Activated gamma-delta T cell treated with anti-CD3 and anti-CD28 coated beads, Interleukin-2, amount 50 U/mL, for 16 hours (primary cell): ENCODE data around the gene PLXNA2.
A peak's percentile ranks its signal among the peaks of the same experiment; 100 is the strongest.

Experiments used
- DNase-seq: peaks from one replicate; pipeline ENCODE4 v3.0.0-alpha.2; 2020; ENCODE audit warnings: low read depth

PLXNA2 gene

DNA sequence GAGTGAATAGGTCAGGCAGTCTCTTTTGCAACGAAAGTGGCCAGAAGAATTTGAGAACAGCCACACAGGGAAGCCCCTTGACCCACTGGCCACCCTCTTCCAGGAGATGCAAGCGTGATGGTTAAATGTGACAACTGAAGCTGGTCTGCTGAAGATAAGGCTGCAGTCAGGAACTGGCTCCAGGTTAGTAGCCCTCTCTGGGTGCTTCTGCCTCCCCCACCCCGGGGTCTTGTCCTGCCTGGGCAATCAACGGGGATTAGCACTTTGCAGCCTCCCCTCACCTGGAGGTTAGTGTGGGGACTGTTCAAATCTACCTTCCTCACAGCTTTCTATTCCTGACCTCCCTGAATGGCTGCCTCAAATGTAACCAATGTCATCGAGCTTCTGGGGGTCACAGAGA, 125.9 kb downstream of the PLXNA2 start:
- no peak for DNase-seq

- no peak for DNase-seq
These were observed 126.4 kb downstream of the PLXNA2 start for GRCh38 chr1:208117826-208118225.

GRCh38 chr1:208117409-208117808, 126.8 kb downstream of the PLXNA2 start:
- DNase-seq: no peak

DNA sequence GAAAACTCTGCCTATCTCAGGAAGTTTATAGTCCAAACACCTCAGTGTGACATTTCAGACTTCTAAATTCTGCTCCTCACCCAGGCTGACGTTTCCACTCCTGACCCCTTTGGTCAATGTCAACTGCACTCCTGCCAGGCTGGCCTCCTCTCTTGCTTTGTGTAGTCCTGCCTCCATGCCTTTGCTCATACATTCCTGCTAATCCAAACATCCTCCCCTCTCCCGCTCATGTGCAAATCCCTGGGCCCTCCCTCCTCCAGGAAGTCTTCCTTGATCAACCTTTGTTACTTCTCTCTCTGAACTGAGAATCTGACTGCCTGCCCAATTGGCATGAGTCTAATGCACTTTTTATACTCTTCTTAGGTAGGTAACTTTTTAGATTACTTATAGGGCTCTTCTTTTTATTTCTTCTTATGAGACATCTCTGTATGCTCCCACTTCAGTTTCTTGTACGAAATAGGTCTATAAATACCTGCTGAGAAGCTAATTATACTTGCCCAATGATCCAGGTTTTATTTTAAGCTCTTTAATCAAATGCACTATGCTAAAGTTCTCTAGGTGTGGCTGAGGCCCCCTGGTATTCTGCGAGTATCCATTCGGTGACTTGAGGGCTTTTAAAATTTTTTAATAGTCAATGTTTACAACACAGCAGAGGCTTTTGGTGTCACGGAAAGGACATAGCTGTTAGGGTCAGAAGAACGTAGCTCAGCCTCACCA, 128.1 kb downstream of the PLXNA2 start:
- DNase-seq: no peak

- DNase-seq: no peak
These were observed 131.2 kb downstream of the PLXNA2 start for GRCh38 chr1:208113011-208113410.

GRCh38 chr1:208112401-208112800, 131.8 kb downstream of the PLXNA2 start:
- DNase-seq: no peak

GRCh38 chr1:208111646-208112190, 132.5 kb downstream of the PLXNA2 start:
- DNase-seq: no peak

- DNase-seq: no peak
These were observed 133.9 kb downstream of the PLXNA2 start for GRCh38 chr1:208110296-208110695.

DNA sequence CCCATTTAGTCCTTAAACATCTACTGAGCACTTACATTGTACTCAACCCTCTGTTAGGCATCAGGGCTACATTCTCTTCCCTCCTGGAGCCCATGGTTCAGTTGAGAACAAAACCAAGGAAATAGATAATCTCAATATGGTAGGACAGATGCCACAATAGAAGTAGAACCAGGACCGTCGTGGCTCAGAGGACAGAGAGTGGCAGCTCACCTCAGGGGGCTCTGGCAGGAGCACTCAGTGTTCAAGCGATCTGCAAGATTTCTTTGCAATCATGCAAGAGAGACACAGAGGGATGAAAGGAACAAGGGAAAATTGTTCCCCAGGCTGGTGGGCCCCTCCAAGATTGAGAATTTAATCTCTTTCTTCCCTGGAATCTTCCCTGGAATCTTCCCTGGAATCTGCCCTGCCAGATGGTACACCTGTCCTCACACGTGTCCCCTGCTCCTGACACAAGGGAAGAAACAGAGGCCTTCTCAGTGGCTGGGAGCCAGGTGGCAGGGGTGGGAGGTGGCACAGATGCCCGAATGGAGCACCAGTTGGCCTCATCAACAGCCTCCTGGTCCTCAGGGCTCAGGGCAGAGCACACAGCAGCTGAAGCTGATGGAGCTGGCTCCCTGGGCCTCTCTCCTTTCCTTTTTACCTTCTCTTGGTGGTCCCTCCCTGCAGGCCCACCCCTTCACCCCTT, 135.4 kb downstream of the PLXNA2 start:
- DNase-seq: no peak

DNA sequence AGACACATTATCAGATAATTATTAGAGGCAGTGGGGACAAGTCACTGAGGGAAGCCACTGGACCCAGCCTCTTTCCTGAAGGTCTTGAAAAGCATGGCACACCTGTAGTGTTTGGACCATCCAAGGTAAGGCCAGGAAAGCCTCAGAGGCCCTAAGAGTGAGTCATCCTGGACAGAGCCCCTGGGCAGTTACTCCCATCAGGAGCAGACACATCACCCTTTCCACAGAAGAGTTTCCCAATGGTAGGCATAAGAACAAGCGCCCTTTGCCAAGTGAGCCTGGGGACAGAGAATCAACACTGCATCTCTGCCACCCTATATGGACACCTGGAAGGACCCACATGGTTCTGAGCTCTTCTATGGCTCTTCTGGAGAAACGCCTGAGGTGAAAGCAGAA, 136.0 kb downstream of the PLXNA2 start:
- no peak for DNase-seq

DNA sequence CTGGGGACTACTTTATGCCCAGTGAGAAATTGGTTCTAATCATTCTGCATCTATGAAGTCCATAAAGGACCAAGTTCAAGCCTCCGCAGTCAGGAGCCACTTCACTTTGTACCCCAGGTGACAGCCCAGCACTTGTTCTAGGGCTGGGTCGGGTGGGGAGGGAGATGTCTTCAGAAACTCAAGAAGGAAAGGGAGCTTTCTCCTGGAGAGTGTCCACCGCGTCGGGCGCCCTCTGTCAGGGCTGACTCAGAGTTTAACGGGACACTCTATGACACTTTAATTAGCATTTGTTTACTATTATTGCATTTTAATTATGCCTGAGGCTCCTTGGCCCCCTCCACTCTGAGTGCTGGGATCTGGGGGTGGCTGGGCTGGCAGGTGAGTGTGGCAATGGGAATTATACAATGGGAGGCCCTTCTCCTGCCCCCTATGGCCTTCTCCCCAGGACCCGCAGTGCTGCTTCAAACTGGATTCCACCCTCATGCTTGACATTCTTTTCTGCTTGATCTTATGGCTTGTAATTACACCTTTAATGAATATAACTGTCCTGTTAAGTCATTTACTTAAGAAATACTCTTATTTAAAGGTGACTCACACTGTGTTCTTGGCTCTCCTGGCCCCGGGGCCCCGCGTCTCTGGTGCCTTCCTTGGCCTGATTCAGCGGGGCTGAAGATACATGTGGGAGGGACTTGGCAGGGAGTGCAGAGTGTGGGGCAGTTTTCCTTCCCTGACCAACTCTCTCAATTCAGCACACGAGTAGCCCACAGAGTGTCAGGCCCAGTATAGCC, 136.6 kb downstream of the PLXNA2 start:
- no peak for DNase-seq

- no peak for DNase-seq
These were observed 138.0 kb downstream of the PLXNA2 start for GRCh38 chr1:208106218-208106617.

- DNase-seq: no peak
These were observed 138.4 kb downstream of the PLXNA2 start for GRCh38 chr1:208105756-208106155.

- no peak for DNase-seq
These were observed 140.3 kb downstream of the PLXNA2 start for GRCh38 chr1:208103597-208104513.

- no peak for DNase-seq
These were observed 142.3 kb downstream of the PLXNA2 start for GRCh38 chr1:208101661-208102431.

DNA sequence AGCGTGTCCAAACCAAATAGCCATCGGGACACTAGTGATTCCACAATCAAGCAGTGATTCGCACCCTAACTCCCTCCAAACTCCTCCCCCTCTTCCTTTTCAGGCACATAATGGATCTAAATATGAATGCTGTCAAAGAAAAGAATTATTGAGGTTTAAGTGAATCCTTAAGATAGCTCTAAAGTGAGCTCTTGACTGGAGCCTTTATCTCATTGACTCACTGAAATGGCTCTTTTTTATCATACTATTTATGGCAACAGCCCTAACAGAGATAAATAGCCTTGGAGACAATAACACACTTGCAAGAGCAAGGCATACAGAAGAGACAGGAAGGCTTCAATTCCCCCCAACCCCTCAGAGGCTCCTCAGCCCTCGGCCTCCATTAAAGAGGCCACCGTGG, 143.3 kb downstream of the PLXNA2 start:
- no peak for DNase-seq

DNA sequence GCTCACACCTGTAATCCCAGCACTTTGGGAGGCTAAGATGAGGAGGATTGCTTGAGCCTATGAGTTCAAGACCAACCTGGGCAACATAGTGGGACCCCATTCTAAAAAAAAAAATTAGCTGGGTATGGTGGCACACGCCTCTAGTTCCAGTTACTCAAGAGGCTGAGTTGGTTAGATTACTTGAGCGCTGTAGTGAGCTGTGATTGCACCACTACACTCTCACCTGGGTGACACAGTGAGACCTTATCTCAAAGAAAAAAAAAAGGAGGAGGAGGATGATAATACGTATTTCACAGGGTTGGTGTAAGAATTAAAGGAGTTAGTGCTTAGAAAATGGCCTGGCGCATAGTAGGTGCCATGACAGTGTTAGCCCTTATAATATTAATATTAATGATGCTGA, 144.1 kb downstream of the PLXNA2 start:
- no peak for DNase-seq

GRCh38 chr1:208098773-208099172, 145.4 kb downstream of the PLXNA2 start:
- no peak for DNase-seq

DNA sequence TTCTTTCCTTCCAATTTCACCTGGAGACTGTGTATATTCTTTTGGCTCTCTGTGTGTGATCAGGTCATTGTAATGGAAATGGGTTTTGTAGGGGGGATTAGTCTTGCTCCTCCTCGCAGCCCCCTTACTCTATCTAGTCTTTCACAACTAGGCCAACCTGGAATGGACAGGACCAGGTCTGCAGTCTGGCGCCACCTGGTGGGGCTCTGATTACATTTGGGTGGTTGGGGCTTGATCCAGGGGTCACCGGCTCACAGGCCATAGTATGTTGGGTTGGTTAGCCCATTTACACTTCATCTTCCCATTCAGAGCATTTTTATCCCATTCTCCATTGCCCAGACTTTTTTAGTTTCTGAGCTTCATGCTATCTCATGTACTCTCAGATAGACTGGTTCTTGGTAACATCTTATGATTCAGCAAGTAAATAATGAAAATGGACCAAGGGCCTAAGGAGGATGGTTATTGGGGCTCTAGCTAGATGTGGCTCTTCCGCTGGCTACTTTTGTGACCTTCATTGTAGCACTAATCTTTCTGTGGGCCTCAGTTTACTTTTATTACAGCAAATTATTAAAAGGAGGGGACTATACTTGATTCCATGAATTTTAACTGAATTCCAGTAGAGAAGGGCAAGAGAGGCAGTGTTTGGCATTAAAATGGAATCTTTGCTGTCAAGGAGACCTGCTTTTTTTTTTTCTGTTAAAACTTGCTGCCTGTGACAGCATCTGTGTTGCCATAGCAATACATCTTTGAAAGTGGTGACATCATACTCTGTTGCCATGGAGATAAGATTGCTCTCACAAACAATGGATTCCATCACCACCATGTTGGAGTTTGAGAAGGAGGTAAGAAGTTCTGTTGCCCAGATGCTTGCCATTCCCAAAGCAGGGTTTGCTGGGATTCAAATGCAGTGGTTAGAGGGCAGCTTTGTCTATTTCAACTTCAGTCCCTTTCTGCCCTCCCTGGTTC, 150.1 kb downstream of the PLXNA2 start:
- peak; percentile 11 for DNase-seq

GRCh38 chr1:208093046-208093445, 151.1 kb downstream of the PLXNA2 start:
- DNase-seq: no peak
